A673 (cell line): ENCODE measurements around the gene EIPR1. TPM values are rescaled to one million over a fixed set of nuclear protein-coding genes. Genes with fewer than 3 reads are reported as not detected.
"Not testable (repeated sequence)": the region's sequence is repeated elsewhere in the genome, so short reads cannot be mapped to it uniquely, and the experiment has no call there.

ENCODE experiments used
- BruUV-seq: library from RNA; stranded (reverse); fragments of 400-500 nt; replicated peaks from 2 replicates; lab custom pipeline; 2021; lab: Mats Ljungman, UMichigan
- CTCF ChIA-PET: fragments of 300-600 bp; sonication (Branson Sonifier 250); formaldehyde crosslinking; loops from one replicate; lab custom pipeline; 2022; ENCODE audit warnings: antibody characterized with exemption; lab: Charles Lee
- POLR2A ChIA-PET: fragments of 300-600 bp; sonication (Branson Sonifier 250); formaldehyde crosslinking; loops from one replicate; lab custom pipeline; 2022; ENCODE audit warnings: antibody characterized with exemption; ENCODE audit not compliant: low non-redundant PET; lab: Charles Lee
- DNase-seq: peaks from one replicate; pipeline ENCODE4 v3.0.0-alpha.2; 2015; ENCODE audit warnings: low spot score
- H3K27ac ChIP-seq: fragments of 200-600 bp; sonication (generic); 2 replicates; pipeline ENCODE4 v1.5.1; 2016; ENCODE audit warnings: mixed run types, low read depth, mild to moderate bottlenecking, mixed read lengths, antibody characterized with exemption, low read length; ENCODE audit not compliant: poor library complexity, severe bottlenecking
- H3K27me3 ChIP-seq: fragments of 200-600 bp; sonication (generic); replicated peaks from 2 replicates; pipeline ENCODE4 v1.6.1; 2017; ENCODE audit warnings: mixed run types, low read depth, mild to moderate bottlenecking, mixed read lengths, antibody characterized with exemption, low read length; ENCODE audit not compliant: insufficient read depth, poor library complexity
- H3K36me3 ChIP-seq: fragments of 200-600 bp; sonication (generic); 2 replicates; pipeline ENCODE4 v1.6.1; 2016; ENCODE audit warnings: mixed run types, mild to moderate bottlenecking, mixed read lengths, antibody characterized with exemption, low read length; ENCODE audit not compliant: insufficient read depth, poor library complexity, severe bottlenecking
- H3K4me1 ChIP-seq: fragments of 200-600 bp; sonication (generic); 2 replicates; pipeline ENCODE4 v1.6.1; 2017; ENCODE audit warnings: mixed run types, mild to moderate bottlenecking, mixed read lengths, antibody characterized with exemption, low read length; ENCODE audit not compliant: insufficient read depth, poor library complexity, severe bottlenecking
- H3K4me3 ChIP-seq: fragments of 200-600 bp; sonication (generic); 2 replicates; pipeline ENCODE4 v1.5.1; 2016; ENCODE audit warnings: low read depth, mixed run types, mild to moderate bottlenecking, mixed read lengths, low read length; ENCODE audit not compliant: poor library complexity, severe bottlenecking
- H3K9me3 ChIP-seq: fragments of 200-600 bp; sonication (generic); 2 replicates; pipeline ENCODE4 v1.6.1; 2016; ENCODE audit warnings: mixed run types, low read depth, mild to moderate bottlenecking, mixed read lengths, antibody characterized with exemption, low read length; ENCODE audit not compliant: poor library complexity, severe bottlenecking
- EZH2 ChIP-seq: fragments of 200-600 bp; sonication (generic); IDR thresholded peaks from 2 replicates; pipeline ENCODE4 v1.6.1; 2017; ENCODE audit warnings: borderline replicate concordance, low read depth, mild to moderate bottlenecking, mixed read lengths, antibody characterized with exemption, low read length; ENCODE audit not compliant: poor library complexity, severe bottlenecking
- intact Hi-C: fragments of 100-400 bp; cut with micrococcal nuclease; formaldehyde crosslinking; loops from one replicate; pipeline ENCODE4 v1.10.0; 2022; ENCODE audit not compliant: unreplicated experiment
- total RNA-seq: library from RNA; stranded (reverse); gene quantifications from 2 replicates; pipeline ENCODE4 v1.2.3, GENCODE V29; 2021
- TF ChIP-seq, protein P1 (sequence below): fragments of 300-800, 200-600 bp; sonication (generic); conservative IDR thresholded peaks from 2 replicates; pipeline ENCODE4 v1.5.1; 2017; ENCODE audit warnings: low read depth, mild to moderate bottlenecking, antibody characterized with exemption, low read length, moderate library complexity, mixed read lengths

The EIPR1 gene
- total RNA-seq, 1 experiment from 2014 or later, result 37.0 TPM

DNA sequence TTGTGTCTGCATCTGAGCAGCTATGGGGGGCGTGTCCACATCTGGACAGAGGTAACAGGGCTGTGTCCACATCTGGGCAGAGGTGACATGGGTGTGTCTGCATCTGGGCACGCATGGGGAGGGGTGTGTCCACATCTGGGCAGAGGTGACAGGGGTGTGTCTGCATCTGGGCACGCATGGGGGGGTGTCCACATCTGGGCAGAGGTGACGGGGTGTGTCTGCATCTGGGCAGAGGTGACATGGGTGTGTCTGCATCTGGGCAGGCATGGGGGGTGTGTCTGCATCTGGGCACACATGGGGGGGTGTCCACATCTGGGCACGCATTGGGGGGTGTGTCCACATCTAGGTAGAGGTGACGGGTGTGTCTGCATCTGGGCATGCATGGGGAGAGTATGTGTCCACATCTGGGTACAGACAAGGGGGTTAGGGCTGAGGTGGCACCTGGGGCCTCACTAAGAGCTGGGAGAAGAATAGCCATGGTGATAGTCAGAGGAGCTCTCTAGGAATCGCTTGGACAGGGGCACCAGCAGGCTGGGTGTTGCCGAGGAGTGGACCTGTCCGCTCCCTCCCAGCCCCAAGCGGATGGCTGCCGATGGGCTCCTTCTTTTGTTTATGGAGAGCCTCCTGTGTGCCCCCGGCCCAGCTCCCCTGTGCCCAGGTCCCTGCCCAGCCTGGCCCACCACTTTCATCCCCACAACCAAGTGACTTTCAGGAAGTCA, 177.8 kb downstream of the EIPR1 start:
- TF ChIP-seq, protein P1, sequence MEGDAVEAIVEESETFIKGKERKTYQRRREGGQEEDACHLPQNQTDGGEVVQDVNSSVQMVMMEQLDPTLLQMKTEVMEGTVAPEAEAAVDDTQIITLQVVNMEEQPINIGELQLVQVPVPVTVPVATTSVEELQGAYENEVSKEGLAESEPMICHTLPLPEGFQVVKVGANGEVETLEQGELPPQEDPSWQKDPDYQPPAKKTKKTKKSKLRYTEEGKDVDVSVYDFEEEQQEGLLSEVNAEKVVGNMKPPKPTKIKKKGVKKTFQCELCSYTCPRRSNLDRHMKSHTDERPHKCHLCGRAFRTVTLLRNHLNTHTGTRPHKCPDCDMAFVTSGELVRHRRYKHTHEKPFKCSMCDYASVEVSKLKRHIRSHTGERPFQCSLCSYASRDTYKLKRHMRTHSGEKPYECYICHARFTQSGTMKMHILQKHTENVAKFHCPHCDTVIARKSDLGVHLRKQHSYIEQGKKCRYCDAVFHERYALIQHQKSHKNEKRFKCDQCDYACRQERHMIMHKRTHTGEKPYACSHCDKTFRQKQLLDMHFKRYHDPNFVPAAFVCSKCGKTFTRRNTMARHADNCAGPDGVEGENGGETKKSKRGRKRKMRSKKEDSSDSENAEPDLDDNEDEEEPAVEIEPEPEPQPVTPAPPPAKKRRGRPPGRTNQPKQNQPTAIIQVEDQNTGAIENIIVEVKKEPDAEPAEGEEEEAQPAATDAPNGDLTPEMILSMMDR, result no peak
- TF ChIP-seq EZH2, result no peak
- Histone ChIP-seq H3K36me3 (no peaks in the 10 kb centered on the region), H3K27ac (peak overlapping the region; percentile 38), H3K27me3 (no peaks in the 10 kb centered on the region), H3K4me1 (peaks cover 23% of the 10 kb centered on the region), H3K9me3 (no peaks in the 10 kb centered on the region), H3K4me3 (no peak overlapping the region)
- no peak for DNase-seq
- no TSS peak for BruUV-seq
- ChIA-PET POLR2A (no interaction called here), CTCF (no interaction called here)
- intact Hi-C loops, result no loop called here

DNA sequence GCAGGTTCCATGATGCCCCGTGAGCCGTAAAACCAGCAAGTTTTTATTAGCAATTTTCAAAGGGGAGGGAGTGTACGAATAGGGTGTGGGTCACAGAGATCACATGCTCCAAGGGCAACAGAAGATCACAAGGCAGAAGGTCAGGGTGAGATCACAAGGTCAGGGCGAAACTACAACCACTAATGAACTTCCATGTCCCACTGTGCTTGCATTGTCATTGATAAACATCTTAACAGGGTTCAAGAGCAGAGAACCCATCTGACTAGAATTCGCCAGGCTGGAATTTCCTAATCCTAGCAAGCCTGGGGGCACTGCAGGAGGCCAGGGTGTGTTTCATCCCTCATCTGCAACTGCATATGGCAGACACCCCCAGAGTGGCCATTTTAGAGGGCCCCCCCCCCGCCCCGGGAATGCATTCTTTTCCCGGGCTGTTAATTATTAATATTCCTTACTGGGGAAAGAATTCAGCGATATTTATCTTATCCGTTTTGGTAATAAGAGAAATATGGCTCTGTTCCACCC, 178.9 kb downstream of the EIPR1 start:
- DNase-seq, CTCF ChIA-PET, H3K27ac ChIP-seq, H3K36me3 ChIP-seq, POLR2A ChIA-PET, intact Hi-C loops, H3K27me3 ChIP-seq, BruUV-seq, H3K9me3 ChIP-seq, H3K4me3 ChIP-seq: not testable (repeated sequence)
- H3K4me1 ChIP-seq, result peaks cover 25% of the 10 kb centered on the region

DNA sequence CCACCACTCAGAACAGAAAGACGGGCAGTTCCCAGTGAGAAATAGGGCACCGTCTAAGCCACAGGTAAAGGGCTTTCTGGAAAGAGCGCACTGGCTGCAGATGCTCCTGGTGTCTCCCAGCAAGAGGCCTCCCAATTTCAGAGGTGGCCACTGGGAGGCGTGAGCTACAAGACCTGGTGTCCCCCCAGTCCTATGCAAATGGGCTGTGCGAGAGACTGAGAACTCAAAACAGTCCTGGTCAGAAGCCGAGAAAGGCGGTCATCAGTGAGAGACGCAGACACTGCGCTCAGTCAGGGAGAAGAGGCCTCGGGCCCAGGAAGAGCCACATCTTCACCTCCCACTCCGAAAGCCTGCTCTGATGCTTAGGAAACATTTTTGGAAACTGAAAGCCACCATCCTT, 179.5 kb downstream of the EIPR1 start:
- TF ChIP-seq, protein P1, result peak; percentile 27; the same call in 1 of the 2 replicates
- TF ChIP-seq EZH2, result no peak
- Histone ChIP-seq H3K4me1 (peaks cover 31% of the 10 kb centered on the region), H3K4me3 (no peak overlapping the region), H3K36me3 (no peaks in the 10 kb centered on the region), H3K9me3 (no peaks in the 10 kb centered on the region), H3K27ac (no peak overlapping the region), H3K27me3 (no peaks in the 10 kb centered on the region)
- intact Hi-C loops, result no loop called here
- BruUV-seq, result no TSS peak
- ChIA-PET CTCF (no interaction called here), POLR2A (no interaction called here)
- DNase-seq, result no peak
